Heart right ventricle (tissue), 16 donors: ENCODE measurements around the gene DCUN1D3. TPM values are rescaled to one million over a fixed set of nuclear protein-coding genes. Genes with fewer than 3 reads are reported as not detected.
A peak's percentile ranks its signal among the peaks of the same experiment; 100 is the strongest.

Source experiments
- ATAC-seq, 8 donors: fragments of 200-7000 bp; cut with Tn5 transposase; one replicate each; pipeline ENCODE4 v1.9.1; 2020; ENCODE audit warnings: mild to moderate bottlenecking in 8 of 8, moderate library complexity in 8 of 8, moderate number of reproducible peaks in 1 of 8
- DNase-seq, 2 donors: peaks; one replicate each; pipeline ENCODE4 v3.0.0-alpha.2; 2020
- H3K27ac ChIP-seq, 10 donors: fragments of 200-600 bp; sonication (generic) in 2 of 10; one replicate each; pipeline versions ENCODE4 v1.5.0 to v1.8.0; 2020 to 2022; ENCODE audit warnings: mild to moderate bottlenecking in 3 of 10
- H3K27me3 ChIP-seq, 7 donors: fragments of 200-600 bp; one replicate each; pipeline ENCODE4 v1.8.0; 2021 to 2022; ENCODE audit warnings: mild to moderate bottlenecking in 2 of 7
- H3K36me3 ChIP-seq, 9 donors: fragments of 200-600 bp; sonication (generic) in 1 of 9; one replicate each; pipeline versions ENCODE4 v1.5.0 to v1.8.0; 2020 to 2022; ENCODE audit warnings: mild to moderate bottlenecking in 2 of 9
- H3K4me1 ChIP-seq, 9 donors: fragments of 200-600 bp; sonication (generic) in 1 of 9; one replicate each; pipeline versions ENCODE4 v1.5.0 to v1.8.0; 2020 to 2022; ENCODE audit warnings: mild to moderate bottlenecking in 4 of 9
- H3K4me3 ChIP-seq, 10 donors: fragments of 200-600 bp; sonication (generic) in 2 of 10; one replicate each; pipeline versions ENCODE4 v1.5.0 to v1.8.0; 2020 to 2022; ENCODE audit warnings: mild to moderate bottlenecking in 7 of 10, moderate library complexity in 2 of 10
- H3K9me3 ChIP-seq, 11 donors: fragments of 200-600 bp in 10 of 11; sonication (generic) in 2 of 11; one replicate each; pipeline versions ENCODE4 v1.5.0 to v1.8.0; 2013 to 2022; ENCODE audit warnings: mild to moderate bottlenecking in 2 of 11, control low read depth in 1 of 11, moderate library complexity in 1 of 11
- WGBS, 2 donors: extraction: QIAGEN DNeasy Blood & Tissue Kit; methylation state at CpG; one replicate each; pipeline ENCODE4 v1.1.7; 2013; ENCODE audit warnings: inconsistent platforms in 1 of 2; 5-methylcytosine and 5-hydroxymethylcytosine counted together
- intact Hi-C, 10 donors: fragments of 100-400 bp; cut with DNase I; formaldehyde crosslinking; loops; one replicate each; pipeline versions ENCODE4 v1.11.1 to v1.14.2; 2022
- polyA plus RNA-seq, 2 donors: library from polyadenylated mRNA; stranded (reverse); fragments of 200-250 nt; gene quantifications; one replicate each; pipeline ENCODE4 v1.2.3, GENCODE V29; 2013
- total RNA-seq, 10 donors: library from RNA; stranded (reverse); fragmentation: NEBNext Ultra II Directional in 3 of 10; extraction: Animal tissue kit (Norgen Biotek cat#: 25700) in 3 of 10; gene quantifications; one replicate each; pipeline versions ENCODE4 v1.2.1 to v1.2.4, GENCODE V29; 2021 to 2023
- TF ChIP-seq, protein P1 (sequence below), 9 donors: fragments of 200-600 bp; sonication (generic) in 2 of 9; IDR thresholded peaks; one replicate each; pipeline versions ENCODE4 v1.5.0 to v1.8.0; 2021 to 2022; ENCODE audit warnings: antibody characterized with exemption in 9 of 9, mild to moderate bottlenecking in 5 of 9, moderate library complexity in 1 of 9
- donor health status: Arrhythmogenic right ventricular cardiomyopathy.
- donor health status: ischemic (EF 13 %, LVEDD 7.1; RV severe dilation, severe dysfunction).
- donor health status: healthy with polysubstance abuse.
- donor health status: DM: no; HTN: yes; CAD: no.
- donor health status: DM: no; HTN: no; CAD: no.
- donor health status: ischemic (EF 25% LVEDD 6.9; RV normal size, moderate dysfunction).
- donor health status: ischemic (EF 25% LVEDD 5.7; RV mildly dilated, moderate dysfunction).
- donor health status: healthy.
- donor health status: DM: yes; HTN: yes; CAD: no.
- donor health status: Ischemic cardiomyopathy.
- donor health status: ischemic (EF 35%, LVEDD 5.7; RV mildly dilated, moderate dysfunction).
- donor health status: nonischemic (EF 11% LVEDD 7.7; RV severe dilation, severe dysfunction).
- donor health status: DM: yes; HTN: yes; CAD: no.
- donor health status: PGD.
- donor health status: ischemic (EF 29% LVEDD 5.4; RV normal size, mild dysfunction).
- donor health status: nonischemic (EF 23%, LVEDD 6.1; RV moderate dilation, normal function).

DCUN1D3 gene
- total and polyA plus RNA-seq, 12 donors = 3.4 to 32.6 (median 9.4) TPM

DNA sequence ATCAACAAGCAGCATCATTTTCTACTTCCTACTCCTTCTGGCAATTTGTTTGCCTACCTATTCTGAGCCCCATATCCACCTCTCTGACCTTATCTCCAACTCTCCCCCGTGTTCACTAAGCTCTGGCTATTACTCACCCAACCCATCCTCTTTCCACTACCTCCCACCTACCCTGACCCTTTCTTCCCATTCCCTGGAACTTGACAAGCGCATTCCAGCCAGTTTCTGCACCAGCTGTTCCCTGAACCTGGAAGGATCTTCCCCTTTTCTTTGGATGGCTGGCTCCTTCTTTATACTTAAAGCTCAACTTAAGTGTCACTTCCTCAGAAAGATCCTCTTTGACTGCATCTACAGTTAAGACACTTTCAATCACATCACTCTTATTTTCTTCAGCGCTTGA is 2.2 kb downstream of the DCUN1D3 start:
- H3K4me1 ChIP-seq = peaks cover 5 to 70% (median 43%) of the 10 kb centered on the region in 9 donors

DNA sequence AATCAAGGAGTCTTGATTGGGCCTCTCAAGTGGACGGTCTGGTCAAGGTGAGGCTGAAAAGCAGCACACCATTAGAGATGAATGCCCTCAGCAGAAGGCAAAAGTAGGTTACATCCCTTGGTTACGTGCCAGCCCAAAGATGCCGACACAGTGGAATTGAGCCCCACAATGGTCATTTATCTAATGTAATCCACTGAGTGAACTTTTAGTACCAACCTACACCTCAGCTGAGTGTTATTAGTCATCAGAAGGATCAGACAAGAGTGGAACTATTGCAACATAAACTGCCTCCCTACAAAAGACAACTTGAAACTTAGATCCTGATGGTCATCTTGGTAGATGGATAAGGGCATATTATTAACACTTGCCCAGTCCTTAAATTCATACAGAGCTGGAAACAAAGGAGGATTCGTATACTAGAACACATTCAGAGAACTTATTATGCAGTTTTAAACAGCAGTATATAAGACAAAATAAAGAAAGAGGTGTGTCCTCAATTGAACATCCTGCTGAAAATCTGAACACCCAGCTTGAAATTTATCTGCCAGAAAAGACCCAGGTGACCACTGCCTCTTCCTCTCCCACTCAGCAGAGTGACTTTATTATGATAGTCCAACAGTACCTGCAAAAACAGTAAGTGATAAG is 2.8 kb downstream of the DCUN1D3 start:
- intact Hi-C loops = loop anchor here in 1 of 10 donors (5.0 kb wide), 1 partner anchor 45 kb away; no protein-coding TSS in a partner anchor
- ATAC-seq = no peak
- Histone ChIP-seq H3K9me3 (no peaks in the 10 kb centered on the region), H3K36me3 (peaks cover 0 to 55% (median 8%) of the 10 kb centered on the region in 9 donors), H3K27ac (peak overlapping the region in 3 of 10 donors; percentile 7 to 97 (median 95)), H3K27me3 (no peaks in the 10 kb centered on the region), H3K4me3 (no peak overlapping the region), H3K4me1 (peaks cover 3 to 64% (median 38%) of the 10 kb centered on the region in 9 donors)
- WGBS, 2 donors = 80 to 82% methylated on average over 4 of the region's 4 CpGs
- no peak for DNase-seq
- TF ChIP-seq, protein P1, sequence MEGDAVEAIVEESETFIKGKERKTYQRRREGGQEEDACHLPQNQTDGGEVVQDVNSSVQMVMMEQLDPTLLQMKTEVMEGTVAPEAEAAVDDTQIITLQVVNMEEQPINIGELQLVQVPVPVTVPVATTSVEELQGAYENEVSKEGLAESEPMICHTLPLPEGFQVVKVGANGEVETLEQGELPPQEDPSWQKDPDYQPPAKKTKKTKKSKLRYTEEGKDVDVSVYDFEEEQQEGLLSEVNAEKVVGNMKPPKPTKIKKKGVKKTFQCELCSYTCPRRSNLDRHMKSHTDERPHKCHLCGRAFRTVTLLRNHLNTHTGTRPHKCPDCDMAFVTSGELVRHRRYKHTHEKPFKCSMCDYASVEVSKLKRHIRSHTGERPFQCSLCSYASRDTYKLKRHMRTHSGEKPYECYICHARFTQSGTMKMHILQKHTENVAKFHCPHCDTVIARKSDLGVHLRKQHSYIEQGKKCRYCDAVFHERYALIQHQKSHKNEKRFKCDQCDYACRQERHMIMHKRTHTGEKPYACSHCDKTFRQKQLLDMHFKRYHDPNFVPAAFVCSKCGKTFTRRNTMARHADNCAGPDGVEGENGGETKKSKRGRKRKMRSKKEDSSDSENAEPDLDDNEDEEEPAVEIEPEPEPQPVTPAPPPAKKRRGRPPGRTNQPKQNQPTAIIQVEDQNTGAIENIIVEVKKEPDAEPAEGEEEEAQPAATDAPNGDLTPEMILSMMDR (IDR thresholded peaks at IDR 0.05) = no peak

More for the DNA sequence above, 2.2 kb downstream of the DCUN1D3 start:
- TF ChIP-seq, protein P1 (IDR thresholded peaks at IDR 0.05) = no peak
- DNase-seq (no peak), ATAC-seq (no peak)
- no peaks in the 10 kb centered on the region for H3K9me3 ChIP-seq
- no peaks in the 10 kb centered on the region for H3K27me3 ChIP-seq
- intact Hi-C loops = loop anchor here in 2 of 10 donors (2.0 to 5.0 kb wide), 2 partner anchors 46 to 47 kb away; no protein-coding TSS in a partner anchor
- H3K4me3 ChIP-seq = peak overlapping the region in 1 of 10 donors; percentile 73
- peak overlapping the region in 2 of 10 donors; percentile 95 to 97 for H3K27ac ChIP-seq
- H3K36me3 ChIP-seq = peaks cover 0 to 49% (median 8%) of the 10 kb centered on the region in 9 donors
- WGBS, 2 donors = 68% methylated on average over 3 of the region's 3 CpGs

DNA sequence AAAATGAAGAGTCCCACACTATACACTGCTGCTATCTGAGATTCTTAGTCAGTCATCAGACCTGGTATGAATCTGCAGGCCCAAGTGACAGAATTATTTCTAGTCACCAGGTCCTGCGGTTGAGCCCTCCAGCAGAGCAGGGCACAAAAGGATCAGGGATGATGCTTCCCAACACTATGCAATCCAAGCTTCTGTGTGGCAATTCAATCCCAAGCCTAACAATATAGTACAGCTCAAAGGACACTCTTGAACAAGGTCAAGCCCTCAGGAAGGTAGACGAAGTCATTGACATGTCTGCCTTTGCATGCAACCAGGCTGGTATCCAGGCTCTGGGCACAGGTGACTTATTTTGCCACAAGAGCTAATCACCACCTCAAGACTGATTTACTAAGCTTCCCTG is 5.8 kb downstream of the DCUN1D3 start:
- Histone ChIP-seq H3K9me3 (no peaks in the 10 kb centered on the region), H3K36me3 (peaks cover 0 to 80% (median 8%) of the 10 kb centered on the region in 9 donors), H3K4me3 (no peak overlapping the region), H3K4me1 (peaks cover 2 to 61% (median 36%) of the 10 kb centered on the region in 9 donors), H3K27ac (no peak overlapping the region), H3K27me3 (no peaks in the 10 kb centered on the region)
- 45 to 69% methylated on average over 2 of the region's 2 CpGs for WGBS, 2 donors
- intact Hi-C loops = no loop called here
- TF ChIP-seq, protein P1 (IDR thresholded peaks at IDR 0.05) = no peak
- ATAC-seq (peak in 1 of 8 donors; percentile 32), DNase-seq (no peak)

DNA sequence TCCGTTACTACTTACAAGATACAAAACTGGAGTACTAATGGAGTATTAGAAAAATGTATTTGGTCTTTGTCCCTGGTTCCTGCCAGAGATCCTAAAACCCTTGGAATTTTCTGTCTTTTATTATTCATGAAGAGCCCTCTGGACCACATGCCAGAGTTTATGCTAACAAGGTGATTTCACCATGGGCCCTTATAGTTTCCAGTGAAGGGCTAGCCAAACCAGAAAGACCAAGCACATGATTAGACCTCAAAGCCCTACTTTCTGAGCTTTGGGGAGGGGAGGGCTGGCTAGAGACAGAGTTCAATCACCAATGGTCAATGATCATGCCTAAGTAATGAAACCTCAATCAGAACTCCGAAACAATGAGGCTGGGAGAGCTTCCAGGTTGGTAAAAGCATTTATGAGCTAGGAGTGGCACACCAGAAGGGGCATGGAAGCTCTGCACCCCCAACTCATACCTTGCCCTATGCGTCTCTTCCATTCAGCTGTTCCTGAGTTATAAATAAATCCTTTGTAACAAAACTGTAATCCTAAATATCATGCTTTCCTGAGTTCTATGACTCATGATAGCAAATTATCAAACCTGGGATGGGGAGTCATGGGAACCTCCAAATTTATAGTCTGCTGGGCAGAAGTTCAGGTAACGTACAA is 10.4 kb downstream of the DCUN1D3 start:
- no peaks in the 10 kb centered on the region for H3K9me3 ChIP-seq
- no peaks in the 10 kb centered on the region for H3K27me3 ChIP-seq
- DNase-seq = no peak
- peaks cover 0 to 61% (median 20%) of the 10 kb centered on the region in 9 donors for H3K4me1 ChIP-seq
- intact Hi-C loops = no loop called here
- no peak overlapping the region for H3K27ac ChIP-seq
- H3K4me3 ChIP-seq = no peak overlapping the region
- peaks cover 0 to 74% (median 3%) of the 10 kb centered on the region in 9 donors for H3K36me3 ChIP-seq
- WGBS, 2 donors = 87 to 91% methylated on average over 4 of the region's 4 CpGs
- ATAC-seq = no peak
- TF ChIP-seq, protein P1 (IDR thresholded peaks at IDR 0.05) = no peak
